Muscle layer of duodenum (tissue), 2 donors: Measurements from ENCODE around the gene PDE4B.

Source experiments
- H3K27ac ChIP-seq: one replicate; pipeline ENCODE4 v1.7.0; 2013; ENCODE audit warnings: mild to moderate bottlenecking, low read length
- H3K27me3 ChIP-seq: one replicate; pipeline ENCODE4 v1.7.0; 2013; ENCODE audit warnings: low read depth, mild to moderate bottlenecking, control low read depth, low read length
- H3K36me3 ChIP-seq, 2 donors: one replicate each; pipeline ENCODE4 v1.7.0; 2013; ENCODE audit warnings: low read length in 2 of 2, control low read depth in 1 of 2, mild to moderate bottlenecking in 1 of 2; ENCODE audit not compliant: insufficient read depth in 2 of 2, control insufficient read depth in 1 of 2
- H3K4me1 ChIP-seq, 2 donors: one replicate each; pipeline ENCODE4 v1.7.0; 2013; ENCODE audit warnings: low read length in 2 of 2, mild to moderate bottlenecking in 2 of 2, control low read depth in 1 of 2, moderate library complexity in 1 of 2; ENCODE audit not compliant: insufficient read depth in 2 of 2, control insufficient read depth in 1 of 2
- H3K4me3 ChIP-seq, 2 donors: one replicate each; pipeline ENCODE4 v1.7.0; 2013; ENCODE audit warnings: low read length in 2 of 2, low read depth in 1 of 2, mild to moderate bottlenecking in 1 of 2
- H3K9me3 ChIP-seq, 2 donors: one replicate each; pipeline ENCODE4 v1.7.0; 2013; ENCODE audit warnings: low read length in 2 of 2, control low read depth in 1 of 2, mild to moderate bottlenecking in 1 of 2; ENCODE audit not compliant: control insufficient read depth in 1 of 2
- donor health status: healthy.

Gene PDE4B

DNA sequence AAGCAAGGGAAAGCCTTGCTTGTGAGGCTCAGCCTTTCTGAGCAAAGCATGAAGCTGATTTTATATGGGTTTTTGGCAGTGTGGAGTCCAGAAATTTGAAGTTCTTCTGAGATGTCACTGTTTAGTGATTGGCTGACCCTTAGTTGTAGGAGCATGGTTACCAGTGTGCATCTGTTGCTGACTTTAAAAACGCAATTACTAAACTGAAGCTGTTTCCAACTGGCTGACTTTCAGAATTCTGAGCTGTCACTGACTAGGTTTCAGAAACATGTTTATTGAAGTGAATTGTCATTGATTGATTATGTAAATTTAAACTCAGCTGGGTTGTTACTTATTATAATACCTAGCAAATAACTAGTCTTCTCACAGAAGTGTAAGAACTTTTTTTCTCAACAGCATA, 89.4 kb downstream of the PDE4B start:
- H3K4me3 ChIP-seq, result no peak overlapping the region
- no peaks in the 10 kb centered on the region for H3K4me1 ChIP-seq
- no peak overlapping the region for H3K27ac ChIP-seq
- H3K27me3 ChIP-seq, result no peaks in the 10 kb centered on the region
- no peaks in the 10 kb centered on the region for H3K36me3 ChIP-seq
- no peaks in the 10 kb centered on the region for H3K9me3 ChIP-seq

- Histone ChIP-seq H3K4me3 (no peak overlapping the region), H3K36me3 (no peaks in the 10 kb centered on the region), H3K4me1 (no peaks in the 10 kb centered on the region), H3K27me3 (no peaks in the 10 kb centered on the region), H3K27ac (no peak overlapping the region), H3K9me3 (peaks cover 0 to 3% of the 10 kb centered on the region in 2 donors)
These were observed 96.7 kb downstream of the PDE4B start for GRCh38 chr1:65889441-65889840.

- H3K36me3 ChIP-seq, result no peaks in the 10 kb centered on the region
- no peaks in the 10 kb centered on the region for H3K4me1 ChIP-seq
- H3K27me3 ChIP-seq, result no peaks in the 10 kb centered on the region
- no peak overlapping the region for H3K27ac ChIP-seq
- H3K4me3 ChIP-seq, result no peak overlapping the region
- peaks cover 0 to 3% of the 10 kb centered on the region in 2 donors for H3K9me3 ChIP-seq
These were observed 97.6 kb downstream of the PDE4B start for GRCh38 chr1:65890201-65890843.

DNA sequence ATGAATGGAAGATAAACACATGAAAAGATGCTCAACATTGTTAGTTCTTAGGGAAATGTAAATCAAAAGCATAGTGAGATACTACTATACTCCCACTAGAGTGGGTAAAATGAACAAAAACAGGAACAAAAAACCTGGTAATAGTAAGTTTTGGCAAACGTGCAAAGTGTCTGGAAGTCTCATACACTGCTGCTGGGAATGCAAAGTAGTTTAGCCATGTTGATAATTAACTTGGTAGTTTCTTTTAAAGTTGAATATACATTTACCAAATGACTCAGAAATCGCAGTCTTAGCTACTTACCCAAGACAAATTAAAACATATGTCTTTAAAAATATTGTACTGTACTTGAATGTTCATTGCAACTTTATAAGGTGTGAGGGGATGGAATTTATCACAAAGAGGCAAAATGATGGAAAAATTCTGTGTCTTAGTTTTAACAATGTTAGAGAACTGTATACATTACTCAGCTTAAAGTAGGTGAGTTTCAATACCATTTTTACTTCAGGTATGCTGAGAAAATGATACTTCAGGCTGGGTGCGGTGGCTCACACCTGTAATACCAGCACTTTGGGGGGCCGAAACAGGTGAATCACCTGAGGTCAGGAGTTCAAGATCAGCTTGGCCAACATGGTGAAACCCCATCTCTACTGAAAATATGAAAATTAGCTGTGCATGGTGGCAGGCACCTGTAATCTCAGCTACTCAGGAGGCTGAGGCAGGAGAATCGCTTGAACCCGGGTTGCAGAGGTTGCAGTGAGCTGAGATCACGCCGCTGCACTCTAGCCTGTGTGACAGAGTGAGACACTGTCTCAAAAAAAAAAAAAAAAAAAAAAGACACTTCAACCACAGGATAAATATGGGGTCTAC, 102.3 kb downstream of the PDE4B start:
- no peaks in the 10 kb centered on the region for H3K36me3 ChIP-seq
- H3K4me1 ChIP-seq, result no peaks in the 10 kb centered on the region
- no peak overlapping the region for H3K4me3 ChIP-seq

DNA sequence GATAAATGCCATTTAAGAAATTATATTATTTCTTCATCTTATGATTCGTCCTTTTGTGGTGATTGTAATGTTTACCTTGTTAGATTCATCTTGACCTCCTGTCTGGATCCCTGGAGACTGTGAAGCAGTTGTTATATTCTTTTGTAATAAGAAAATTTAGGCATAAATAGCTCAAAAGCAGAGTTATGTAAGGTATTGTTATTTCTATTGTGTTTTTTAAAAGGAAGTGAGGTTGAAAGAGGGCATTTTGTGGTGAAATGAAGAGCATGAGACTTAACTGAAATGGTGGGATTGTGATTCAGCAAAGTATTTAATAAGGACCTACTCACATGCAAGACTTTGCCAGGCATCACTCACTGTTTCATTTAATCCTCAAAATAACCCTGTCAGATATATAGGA, 104.0 kb downstream of the PDE4B start:
- H3K36me3 ChIP-seq, result no peaks in the 10 kb centered on the region
- H3K4me3 ChIP-seq, result no peak overlapping the region

More for the DNA sequence above, 102.3 kb downstream of the PDE4B start:
- Histone ChIP-seq H3K9me3 (peaks cover 0 to 3% of the 10 kb centered on the region in 2 donors), H3K27me3 (no peaks in the 10 kb centered on the region), H3K27ac (no peak overlapping the region)

GRCh38 chr1:65897485-65897884, 104.8 kb downstream of the PDE4B start:
- no peak overlapping the region for H3K27ac ChIP-seq
- H3K27me3 ChIP-seq, result no peaks in the 10 kb centered on the region
- no peak overlapping the region for H3K4me3 ChIP-seq
- no peaks in the 10 kb centered on the region for H3K4me1 ChIP-seq
- H3K9me3 ChIP-seq, result peaks cover 0 to 3% of the 10 kb centered on the region in 2 donors
- no peaks in the 10 kb centered on the region for H3K36me3 ChIP-seq

More for the DNA sequence above, 104.0 kb downstream of the PDE4B start:
- Histone ChIP-seq H3K4me1 (no peaks in the 10 kb centered on the region), H3K27me3 (no peaks in the 10 kb centered on the region), H3K9me3 (peaks cover 0 to 3% of the 10 kb centered on the region in 2 donors), H3K27ac (no peak overlapping the region)

- no peaks in the 10 kb centered on the region for H3K9me3 ChIP-seq
- no peaks in the 10 kb centered on the region for H3K27me3 ChIP-seq
- H3K4me1 ChIP-seq, result no peaks in the 10 kb centered on the region
- H3K27ac ChIP-seq, result no peak overlapping the region
- H3K4me3 ChIP-seq, result no peak overlapping the region
- H3K36me3 ChIP-seq, result no peaks in the 10 kb centered on the region
These were observed 112.0 kb downstream of the PDE4B start for GRCh38 chr1:65904681-65905083.

DNA sequence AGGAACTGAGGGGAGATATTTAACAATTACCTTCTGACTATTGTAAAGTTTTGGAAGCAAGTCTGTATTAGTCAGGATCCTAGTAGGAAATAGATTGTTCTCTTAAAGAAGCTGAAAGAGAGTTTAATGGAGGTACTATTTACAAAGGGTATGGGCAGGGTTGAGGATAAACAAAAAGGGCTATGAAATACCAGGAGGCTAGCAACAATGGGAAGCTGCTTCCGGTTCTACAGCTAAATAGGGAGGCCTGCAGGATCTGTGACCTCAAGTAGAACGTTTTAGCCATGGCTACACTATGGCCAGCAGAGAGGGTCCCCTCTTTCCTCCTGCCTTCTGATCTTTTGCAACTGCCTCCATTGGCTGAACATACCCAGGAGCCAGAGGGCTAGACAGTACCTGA, 117.7 kb downstream of the PDE4B start:
- Histone ChIP-seq H3K4me1 (no peaks in the 10 kb centered on the region), H3K27ac (no peak overlapping the region), H3K4me3 (no peak overlapping the region), H3K9me3 (no peaks in the 10 kb centered on the region), H3K36me3 (no peaks in the 10 kb centered on the region), H3K27me3 (no peaks in the 10 kb centered on the region)

DNA sequence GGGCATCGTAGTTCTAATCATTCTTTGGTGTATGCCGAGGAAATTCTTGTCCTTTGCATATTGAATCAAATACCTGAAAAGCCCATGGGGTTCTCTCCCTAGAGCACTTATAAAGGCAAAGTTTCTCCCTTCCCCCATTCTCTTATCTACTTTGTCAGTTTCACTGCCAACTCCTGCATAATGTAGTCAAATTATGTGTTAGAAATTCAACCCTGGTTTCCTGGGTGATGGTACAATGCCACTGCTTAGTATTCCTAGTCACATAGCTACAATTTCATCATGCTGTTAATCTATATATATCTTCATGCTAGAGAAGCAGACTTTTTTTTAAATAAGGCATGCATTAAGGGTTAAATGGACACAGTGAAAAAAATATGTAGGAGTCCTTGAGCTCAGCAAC, 119.0 kb downstream of the PDE4B start:
- H3K27me3 ChIP-seq, result no peaks in the 10 kb centered on the region
- no peaks in the 10 kb centered on the region for H3K4me1 ChIP-seq
- no peaks in the 10 kb centered on the region for H3K9me3 ChIP-seq
- H3K4me3 ChIP-seq, result no peak overlapping the region
- H3K27ac ChIP-seq, result no peak overlapping the region
- no peaks in the 10 kb centered on the region for H3K36me3 ChIP-seq

DNA sequence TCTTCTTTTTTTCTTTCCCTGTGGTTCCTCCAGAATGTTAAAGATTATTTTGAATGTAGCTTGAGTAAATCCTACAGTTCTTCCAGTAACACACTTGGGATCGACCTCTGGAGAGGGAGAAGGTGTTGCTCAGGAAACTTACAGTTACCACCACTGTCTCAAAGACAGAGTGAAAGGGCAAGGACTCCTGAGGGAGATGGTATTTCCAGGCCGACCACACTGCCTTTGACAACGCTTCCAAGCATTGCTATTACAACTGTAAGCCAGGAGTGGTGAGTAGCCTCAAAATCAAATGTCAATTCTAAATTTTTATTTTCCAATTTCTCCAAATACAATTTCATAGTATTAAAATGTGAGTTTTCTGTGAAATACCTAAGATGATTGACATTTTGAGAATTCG, 125.9 kb downstream of the PDE4B start:
- H3K27ac ChIP-seq, result no peak overlapping the region
- H3K27me3 ChIP-seq, result no peaks in the 10 kb centered on the region
- no peaks in the 10 kb centered on the region for H3K36me3 ChIP-seq
- no peaks in the 10 kb centered on the region for H3K4me1 ChIP-seq
- no peaks in the 10 kb centered on the region for H3K9me3 ChIP-seq
- H3K4me3 ChIP-seq, result no peak overlapping the region

DNA sequence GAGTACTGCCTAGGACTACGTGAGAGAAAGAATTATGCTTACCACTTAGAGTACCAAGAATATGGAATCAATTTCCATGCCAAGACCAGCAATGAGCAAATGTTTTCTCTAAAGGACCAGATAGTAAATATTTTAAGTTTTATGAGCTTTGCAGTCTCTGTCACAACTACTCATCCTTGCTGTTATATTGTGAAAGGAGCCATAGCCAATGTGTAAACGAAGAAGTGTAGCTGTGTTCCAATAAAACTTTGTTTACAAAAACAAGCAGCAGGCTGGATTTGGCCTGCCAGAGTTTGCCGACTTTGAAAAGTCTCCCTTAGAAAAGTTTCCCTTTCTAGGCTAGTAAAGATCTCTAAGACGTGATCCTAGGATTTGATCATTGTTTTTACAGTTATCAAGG, 128.8 kb downstream of the PDE4B start:
- no peak overlapping the region for H3K4me3 ChIP-seq
- H3K4me1 ChIP-seq, result no peaks in the 10 kb centered on the region
- no peak overlapping the region for H3K27ac ChIP-seq
- no peaks in the 10 kb centered on the region for H3K36me3 ChIP-seq
- H3K9me3 ChIP-seq, result peaks cover 0 to 3% of the 10 kb centered on the region in 2 donors
- no peaks in the 10 kb centered on the region for H3K27me3 ChIP-seq
